GM21723 (cell line): ENCODE measurements around the gene MACROD1.

Experiments
- ATAC-seq: cut with Tn5 transposase; IDR thresholded peaks from one replicate; pipeline ENCODE4 v1.9.1; 2021; ENCODE audit warnings: mild to moderate bottlenecking, moderate library complexity; ENCODE audit not compliant: unreplicated experiment

Gene MACROD1

DNA sequence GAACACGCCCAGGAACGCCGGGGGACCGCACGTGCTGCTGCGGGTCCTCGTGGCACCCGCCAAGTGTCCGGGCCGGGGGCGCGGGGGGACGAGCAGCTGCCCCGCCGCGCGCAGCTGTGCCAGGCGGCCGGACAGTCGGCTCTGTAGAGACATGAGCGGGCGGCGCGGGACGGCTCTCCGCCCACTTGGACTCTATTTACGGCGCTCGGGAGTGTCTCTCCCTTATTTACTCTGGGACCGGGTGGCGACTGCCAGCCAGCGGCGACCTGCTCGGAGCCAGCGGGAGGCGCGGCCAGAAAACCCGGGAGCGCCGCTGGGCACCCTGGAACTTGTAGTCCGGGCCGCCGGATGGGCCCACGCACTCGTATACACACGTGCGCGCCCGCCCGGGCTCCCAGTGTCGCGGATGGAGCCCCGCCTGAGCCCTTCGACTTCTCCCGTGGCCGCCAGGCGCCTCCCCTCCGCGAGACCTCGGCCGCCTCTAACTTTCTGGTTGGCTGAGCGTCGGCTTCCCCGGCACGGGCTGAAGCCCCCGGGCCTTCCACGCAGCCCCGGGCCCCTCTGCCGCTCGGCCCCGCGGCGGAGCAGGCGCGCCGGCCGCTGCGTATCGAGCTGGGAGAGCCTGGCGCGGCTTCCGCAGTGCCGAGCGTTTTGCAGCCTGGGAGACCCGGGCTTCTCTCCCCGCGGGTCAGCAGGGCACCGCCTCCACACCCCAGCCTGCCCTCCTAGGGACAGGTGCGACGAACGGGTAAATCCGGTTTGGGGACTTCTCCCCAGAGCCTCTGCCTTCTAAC is at the start of gene MACROD1:
MACROD1 (minus strand) TSS at position 272 of the 794 bp plus-strand sequence; CDS start at position 153, 119 bp downstream.
- ATAC-seq, result peak; percentile 80

- ATAC-seq, result no peak
Measured at GRCh38 chr11:64211181-64211872, 45.4 kb upstream of the MACROD1 start.

DNA sequence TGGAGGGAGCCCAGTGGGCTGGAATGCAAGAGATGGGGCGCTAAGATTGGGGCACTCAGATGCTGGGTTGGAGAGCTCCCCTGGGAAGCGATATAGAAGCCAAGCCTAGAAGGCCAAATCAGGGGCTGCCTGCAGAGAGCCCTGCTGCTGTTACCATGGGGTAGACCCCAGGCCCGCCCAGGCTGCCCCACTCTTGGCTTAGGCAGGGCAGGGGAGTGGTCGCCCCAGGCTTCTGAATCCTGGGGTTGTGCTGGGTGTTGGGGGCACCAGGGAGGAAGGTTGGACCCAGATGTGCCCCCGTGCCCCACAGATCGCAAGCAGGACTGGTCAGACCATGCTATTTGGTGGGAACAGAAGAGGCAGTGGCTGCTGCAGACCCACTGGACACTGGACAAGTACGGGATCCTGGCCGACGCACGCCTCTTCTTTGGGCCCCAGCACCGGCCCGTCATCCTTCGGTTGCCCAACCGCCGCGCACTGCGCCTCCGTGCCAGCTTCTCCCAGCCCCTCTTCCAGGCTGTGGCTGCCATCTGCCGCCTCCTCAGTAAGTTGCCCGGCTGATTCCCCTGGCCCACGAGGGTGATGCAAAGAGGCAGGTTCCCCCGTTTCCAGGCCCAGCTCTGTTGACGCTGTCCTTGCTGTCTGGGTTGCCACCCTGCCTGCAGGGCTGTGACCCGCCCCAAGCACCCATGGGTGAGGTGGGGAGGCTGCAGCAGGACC is 44.5 kb upstream of the MACROD1 start:
- no peak for ATAC-seq

- ATAC-seq, result no peak
Measured at GRCh38 chr11:64209563-64209843, 43.6 kb upstream of the MACROD1 start.

- ATAC-seq, result no peak
Measured at GRCh38 chr11:64208796-64209562, 43.1 kb upstream of the MACROD1 start.

- ATAC-seq, result no peak
Measured at GRCh38 chr11:64208086-64208795, 42.3 kb upstream of the MACROD1 start.

DNA sequence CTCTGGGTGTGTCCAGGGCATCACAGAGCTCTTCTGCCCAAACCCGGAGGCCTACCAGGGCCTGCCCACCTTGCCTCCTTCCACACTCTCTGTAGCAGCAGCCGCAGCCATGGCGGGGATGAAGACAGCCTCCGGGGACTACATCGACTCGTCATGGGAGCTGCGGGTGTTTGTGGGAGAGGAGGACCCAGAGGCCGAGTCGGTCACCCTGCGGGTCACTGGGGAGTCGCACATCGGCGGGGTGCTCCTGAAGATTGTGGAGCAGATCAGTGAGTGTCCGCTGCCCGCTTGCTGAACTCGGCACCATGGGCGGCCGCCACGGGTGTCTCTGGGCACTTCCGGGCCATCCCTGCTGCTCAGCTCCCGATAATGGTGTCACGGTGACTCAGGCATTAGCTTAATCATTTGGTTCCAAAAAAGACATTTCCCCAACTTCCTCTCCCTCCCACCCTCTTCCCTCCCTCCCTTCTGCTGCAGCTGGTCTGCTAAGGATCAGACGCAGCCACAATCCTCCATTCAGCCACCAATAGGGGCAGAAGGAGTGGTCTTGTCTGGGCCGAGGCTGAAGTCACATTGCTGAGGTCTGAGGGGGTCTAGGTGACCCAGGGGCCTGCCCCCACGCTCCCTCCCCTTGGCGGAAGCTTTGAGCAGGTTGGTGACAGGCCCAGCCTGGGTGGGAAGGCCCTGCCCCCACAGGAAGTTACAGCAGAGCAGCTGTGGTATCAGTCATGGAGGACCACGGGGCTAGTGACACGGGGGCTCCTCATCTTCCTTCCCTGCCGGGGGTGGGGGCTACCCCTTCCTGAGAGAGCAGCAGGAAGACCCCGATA is 41.6 kb upstream of the MACROD1 start:
- ATAC-seq, result peak; percentile 58

DNA sequence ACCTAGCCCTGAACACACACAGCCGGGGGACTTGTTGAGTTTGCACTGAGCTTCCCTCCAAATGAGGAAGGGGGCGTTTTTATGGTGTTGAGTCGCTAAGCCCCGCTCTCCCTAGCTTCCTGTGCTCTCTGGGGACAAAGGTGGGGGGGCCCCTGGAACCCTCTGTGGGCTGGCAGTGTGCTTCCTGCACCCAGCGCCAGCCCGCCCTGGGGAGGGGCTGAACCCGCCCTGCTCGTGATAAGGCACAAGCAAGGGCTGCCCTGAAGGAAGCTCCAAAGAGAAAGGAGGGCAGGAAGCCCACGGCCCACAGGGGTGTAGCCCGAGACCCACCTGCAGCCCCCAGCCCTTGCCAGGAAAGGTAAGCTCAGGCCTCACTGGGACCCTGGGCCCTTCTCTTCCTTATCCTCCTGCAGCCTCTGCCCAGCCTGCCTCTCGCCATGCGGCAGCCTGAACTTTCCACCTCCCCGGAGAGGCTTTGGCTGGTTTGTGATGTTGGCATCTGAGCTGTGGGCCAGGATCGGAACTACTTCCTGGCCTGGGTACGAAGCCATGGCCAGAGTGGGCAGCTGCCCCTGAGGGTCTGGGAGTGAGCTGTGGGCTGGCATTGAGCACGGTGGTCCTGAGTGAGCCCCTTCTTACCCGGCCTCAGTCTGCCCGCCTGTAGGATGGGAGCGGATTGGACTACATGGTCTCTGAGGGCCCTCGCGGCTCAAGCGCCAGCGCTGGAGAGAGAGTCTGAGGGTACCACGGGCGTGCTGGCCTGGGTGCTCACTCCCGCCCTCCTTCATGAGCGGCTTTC is 40.7 kb upstream of the MACROD1 start, which contains the start of gene FERMT3:
FERMT3 (plus strand) TSS at position 265 of the 799 bp plus-strand sequence. CDS start 644 bp downstream, outside the sequence.
- peak; percentile 4 for ATAC-seq

DNA sequence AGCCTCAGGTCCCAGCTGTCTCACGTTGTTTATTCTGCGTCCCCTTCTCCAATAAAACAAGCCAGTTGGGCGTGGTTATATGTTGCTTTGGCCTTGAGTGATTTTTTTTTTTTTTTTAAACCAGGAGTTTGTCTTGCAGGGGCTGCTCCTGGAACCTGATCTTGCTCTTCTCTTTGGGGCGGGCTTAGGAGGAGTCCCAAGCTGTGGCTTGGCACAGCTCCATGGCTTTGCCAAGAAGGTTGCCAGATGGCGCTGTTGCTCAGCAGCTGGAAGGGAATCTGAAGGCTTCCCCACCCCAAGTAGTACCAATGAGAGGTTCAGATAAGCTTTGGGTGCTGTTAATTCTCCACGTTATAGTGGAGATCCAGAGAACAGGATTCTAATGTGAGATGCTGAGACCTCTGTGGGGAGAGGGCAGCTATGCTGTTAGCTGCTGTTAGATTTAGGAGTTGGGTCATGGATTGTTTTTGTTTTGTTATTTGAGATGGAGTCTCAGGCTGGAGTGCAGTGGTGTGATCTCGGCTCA is 38.6 kb upstream of the MACROD1 start:
- ATAC-seq, result no peak

DNA sequence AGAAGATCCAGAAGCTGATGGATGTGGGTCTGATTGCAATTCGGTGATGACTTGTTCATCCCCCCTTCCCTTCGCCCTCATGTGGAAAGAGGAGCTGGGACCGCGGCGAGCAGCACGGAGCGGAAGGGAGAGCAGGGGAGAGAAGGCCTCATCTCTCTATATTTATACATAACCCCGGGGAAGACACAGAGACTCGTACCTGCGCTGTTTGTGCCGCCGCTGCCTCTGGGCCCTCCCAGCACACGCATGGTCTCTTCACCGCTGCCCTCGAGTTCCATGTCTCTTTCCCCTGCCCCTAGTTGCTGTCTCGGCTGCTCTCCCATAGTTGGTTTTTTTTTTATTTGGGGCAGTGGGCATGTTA is 38.1 kb upstream of the MACROD1 start:
- ATAC-seq, result no peak

DNA sequence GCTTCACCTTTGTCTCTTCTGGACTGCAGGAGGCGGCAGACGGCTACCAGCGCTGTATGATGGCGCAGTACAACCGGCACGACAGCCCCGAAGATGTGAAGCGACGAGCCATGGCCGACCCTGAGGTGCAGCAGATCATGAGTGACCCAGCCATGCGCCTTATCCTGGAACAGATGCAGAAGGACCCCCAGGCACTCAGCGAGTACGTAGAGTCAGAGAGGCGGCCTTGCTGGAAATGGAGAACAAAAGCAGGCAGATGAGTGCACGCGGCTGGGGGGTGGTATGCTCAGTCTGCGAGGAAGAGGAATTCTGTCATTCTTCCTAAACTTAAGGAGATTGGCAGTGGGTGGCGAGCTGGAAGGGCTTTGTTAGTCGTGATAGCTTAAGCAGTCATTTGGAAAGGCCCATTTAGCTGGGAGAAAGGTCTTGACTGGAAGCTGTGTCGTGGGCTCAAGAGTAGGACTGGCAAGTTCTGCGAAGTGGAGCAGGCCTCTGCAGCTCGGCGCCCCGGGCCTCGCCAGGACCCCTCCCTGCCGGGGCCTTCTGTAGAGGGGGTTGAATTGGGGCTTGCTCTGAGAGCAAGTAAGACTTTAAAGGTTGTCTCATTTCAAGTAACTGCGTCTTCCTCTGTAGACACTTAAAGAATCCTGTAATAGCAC is 37.6 kb upstream of the MACROD1 start:
- no peak for ATAC-seq

DNA sequence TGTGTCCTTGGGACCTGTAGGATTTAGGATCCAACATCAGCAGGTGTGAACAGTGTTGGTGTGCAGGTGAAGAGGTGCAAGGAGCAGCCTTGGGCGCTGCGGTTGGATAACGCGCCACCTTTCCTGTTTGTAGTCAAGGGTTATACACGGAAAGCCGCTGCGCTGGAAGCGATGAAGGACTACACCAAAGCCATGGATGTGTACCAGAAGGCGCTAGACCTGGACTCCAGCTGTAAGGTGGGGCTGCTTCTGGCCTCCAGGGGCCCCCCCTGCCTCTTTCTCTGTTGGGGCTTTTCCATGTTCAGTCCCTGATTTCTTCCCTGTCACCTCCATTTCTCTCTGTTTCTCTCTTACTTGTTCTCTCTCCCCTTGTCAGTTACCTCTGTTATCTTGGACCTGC is 37.1 kb upstream of the MACROD1 start:
- ATAC-seq, result no peak

DNA sequence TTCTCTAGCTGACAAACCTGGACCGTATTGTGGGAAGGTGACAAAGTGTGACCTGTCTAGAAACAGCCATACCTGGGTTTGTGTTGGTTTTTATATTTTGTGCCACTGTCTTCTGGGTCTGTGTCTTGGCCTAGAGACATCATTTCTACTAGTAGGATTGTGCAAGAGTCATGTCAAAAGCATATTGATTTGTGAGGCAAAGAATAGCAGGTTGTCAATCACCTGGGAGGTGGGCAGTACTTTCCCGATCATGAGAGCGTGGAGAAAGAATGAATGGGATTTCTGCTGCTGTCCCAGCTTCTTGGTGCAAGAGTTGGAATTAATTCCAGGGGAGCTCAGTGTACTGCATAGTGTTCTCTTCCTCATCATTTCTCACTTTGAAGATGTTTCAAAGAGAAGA is 35.6 kb upstream of the MACROD1 start:
- no peak for ATAC-seq

GRCh38 chr11:64198511-64198910 is 32.6 kb upstream of the MACROD1 start:
- ATAC-seq, result no peak

DNA sequence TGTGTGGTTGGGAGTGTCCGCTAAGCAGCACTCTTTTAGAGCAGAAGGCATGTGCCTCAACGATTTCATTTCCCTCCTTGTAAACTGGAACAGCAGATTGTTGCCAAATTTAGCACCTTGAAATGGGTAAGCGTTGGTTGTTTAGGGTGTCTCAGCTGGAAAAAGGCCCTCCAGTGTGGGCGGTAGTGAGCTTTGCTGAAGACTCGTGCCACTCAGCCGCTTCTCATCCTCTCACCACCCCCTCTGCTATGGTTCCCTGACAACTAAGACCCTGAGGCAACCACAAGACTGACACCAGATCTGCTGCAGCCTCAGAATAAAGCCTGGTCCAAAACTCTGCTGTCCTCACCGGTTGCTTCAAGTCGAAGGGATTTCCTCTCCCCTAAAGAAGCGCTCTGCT is 30.7 kb upstream of the MACROD1 start:
- no peak for ATAC-seq

DNA sequence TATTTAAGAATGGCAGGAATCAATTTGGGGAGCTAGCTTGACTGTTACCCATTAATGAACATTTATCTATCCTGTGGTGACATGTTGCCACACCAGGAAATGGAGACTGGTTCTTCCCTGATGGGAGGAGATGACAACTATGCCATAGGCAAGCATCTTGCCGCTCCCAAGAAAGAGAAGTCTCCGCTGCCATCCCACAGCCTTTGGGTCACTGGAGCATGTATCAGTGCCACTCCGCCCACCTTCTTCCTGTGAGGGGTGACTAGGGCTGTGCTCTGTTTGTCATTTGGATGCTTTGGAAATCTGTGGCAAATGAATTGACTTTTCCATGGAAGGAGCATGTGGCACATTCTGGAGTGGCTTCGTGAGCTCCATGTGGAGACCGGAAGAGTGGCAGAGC is 26.5 kb upstream of the MACROD1 start:
- ATAC-seq, result no peak

DNA sequence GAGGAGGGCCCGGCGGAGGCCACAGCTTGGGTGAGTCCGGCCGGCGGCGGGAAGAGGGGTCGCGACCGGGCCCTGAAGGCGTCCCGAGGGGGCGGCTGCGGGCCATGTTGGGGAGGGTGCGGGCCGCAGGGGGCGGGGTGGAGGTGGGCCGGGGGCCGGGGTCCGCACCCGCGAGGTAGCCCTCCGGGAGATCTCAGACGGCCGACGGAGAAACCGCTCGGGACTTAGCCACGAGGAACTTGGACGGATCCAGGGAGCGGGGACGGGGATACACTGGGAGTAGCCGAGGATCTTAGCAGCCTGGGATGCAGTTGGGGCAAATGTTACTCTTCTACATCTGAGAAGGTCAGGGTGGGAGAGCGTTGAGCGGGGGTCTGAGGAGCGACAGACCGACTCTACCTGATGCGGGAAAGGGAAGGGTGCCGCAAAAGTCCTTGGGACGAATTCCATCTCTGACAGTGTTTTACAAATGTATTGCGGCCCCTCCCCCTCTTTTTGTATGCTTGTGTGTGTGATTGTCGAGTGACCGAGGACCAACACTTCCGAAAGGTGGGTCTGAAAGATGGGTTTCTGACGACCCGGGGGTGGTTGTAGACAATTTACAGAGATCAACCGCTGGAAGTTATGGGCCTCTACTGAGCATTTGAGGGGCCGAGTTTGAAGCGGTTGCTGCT is 20.7 kb upstream of the MACROD1 start:
- ATAC-seq, result no peak
